GM18907 (cell line): ENCODE data around the gene RC3H2.
A peak's percentile ranks its signal among the peaks of the same experiment; 100 is the strongest.
"Not testable (repeated sequence)": the region's sequence is repeated elsewhere in the genome, so short reads cannot be mapped to it uniquely, and the experiment has no call there.

Experiments
- ATAC-seq: cut with Tn5 transposase; IDR thresholded peaks from one replicate; pipeline ENCODE4 v1.9.1; 2021; ENCODE audit warnings: mild to moderate bottlenecking, moderate library complexity; ENCODE audit not compliant: unreplicated experiment

RC3H2 gene

GRCh38 chr9:122922713-122923112, 17.6 kb upstream of the RC3H2 start:
- ATAC-seq = no peak

- ATAC-seq = no peak
Observed at GRCh38 chr9:122918310-122918709, 13.2 kb upstream of the RC3H2 start.

GRCh38 chr9:122912964-122913673, 8.0 kb upstream of the RC3H2 start, which contains the start of gene ZBTB6:
Gene ZBTB6, minus strand, starts transcription at chr9:122913323. Its CDS starts 1,251 bp downstream, at chr9:122912072.
- ATAC-seq = peak; percentile 98

- no peak for ATAC-seq
Observed at GRCh38 chr9:122912671-122912963, 7.5 kb upstream of the RC3H2 start.

GRCh38 chr9:122906122-122906521, 963 bp upstream of the RC3H2 start:
- not testable (repeated sequence) for ATAC-seq

GRCh38 chr9:122904466-122904822, 715 bp downstream of the RC3H2 start:
- peak; percentile 34 for ATAC-seq

- no peak for ATAC-seq
Observed at GRCh38 chr9:122900791-122901190, 4.4 kb downstream of the RC3H2 start.

- no peak for ATAC-seq
Observed at GRCh38 chr9:122897969-122898368, 7.2 kb downstream of the RC3H2 start.

- ATAC-seq = no peak
Observed at GRCh38 chr9:122888480-122888879, 16.7 kb downstream of the RC3H2 start.

- ATAC-seq = no peak
Observed at GRCh38 chr9:122883125-122883524, 22.0 kb downstream of the RC3H2 start.

- ATAC-seq = no peak
Observed at GRCh38 chr9:122879443-122879842, 25.7 kb downstream of the RC3H2 start.

- no peak for ATAC-seq
Observed at GRCh38 chr9:122875523-122875922, 29.6 kb downstream of the RC3H2 start.

GRCh38 chr9:122867276-122867675, 37.9 kb downstream of the RC3H2 start:
- not testable (repeated sequence) for ATAC-seq

- ATAC-seq = no peak
Observed at GRCh38 chr9:122866079-122866478, 39.1 kb downstream of the RC3H2 start.

GRCh38 chr9:122865300-122865699, 39.9 kb downstream of the RC3H2 start:
- no peak for ATAC-seq

- no peak for ATAC-seq
Observed at GRCh38 chr9:122863407-122863806, 41.8 kb downstream of the RC3H2 start.

- ATAC-seq = no peak
Observed at GRCh38 chr9:122860319-122861142, 44.6 kb downstream of the RC3H2 start.

GRCh38 chr9:122857815-122858214, 47.3 kb downstream of the RC3H2 start:
- ATAC-seq = no peak

- not testable (repeated sequence) for ATAC-seq
Observed at GRCh38 chr9:122852085-122852786, 52.9 kb downstream of the RC3H2 start.

- no peak for ATAC-seq
Observed at GRCh38 chr9:122848256-122848943, 56.8 kb downstream of the RC3H2 start.

- no peak for ATAC-seq
Observed at GRCh38 chr9:122846371-122846940, 58.7 kb downstream of the RC3H2 start.
